ENCODE results near the gene FBXO42. TPM values are rescaled to one million over a fixed set of nuclear protein-coding genes. Genes with fewer than 3 reads are reported as not detected.
A peak's percentile ranks its signal among the peaks of the same experiment; 100 is the strongest.
"Not testable (repeated sequence)": the region's sequence is repeated elsewhere in the genome, so short reads cannot be mapped to it uniquely, and the experiment has no call there.

FBXO42 gene
- polyA plus RNA-seq, 3 donors, result 11.6 to 18.4 (median 16.9) TPM

- Histone ChIP-seq H3K9me3 (replicated peaks in 1 of 2; ENCODE audit: control insufficient read depth in 1 of 2, insufficient read depth in 1 of 2, low read length in 2 of 2) (no peaks in the 10 kb centered on the region), H3K4me2 (replicated peaks; ENCODE audit: extremely low read depth, low read length, poor library complexity, severe bottlenecking) (no peak overlapping the region), H3K4me1 (ENCODE audit: control insufficient read depth in 1 of 2, insufficient read depth in 2 of 2, low read length in 2 of 2) (peaks cover 23 to 41% of the 10 kb centered on the region in 2 donors), H3K27ac (ENCODE audit: low read depth in 1 of 2, low read length in 2 of 2) (peak overlapping the region in 1 of 2 donors; percentile 60), H3K4me3 (replicated peaks in 1 of 3; ENCODE audit: low read depth in 2 of 3, low read length in 3 of 3) (no peak overlapping the region), H3K9ac (ENCODE audit: insufficient read depth, low read length, poor library complexity, severe bottlenecking) (no peak overlapping the region), H2AFZ (ENCODE audit: insufficient read depth, low read depth, low read length, poor library complexity, severe bottlenecking) (no peak overlapping the region), H4K20me1 (ENCODE audit: insufficient read depth, low read length) (peaks cover 71% of the 10 kb centered on the region), H3K79me2 (ENCODE audit: insufficient read depth, low read length) (peaks cover 87% of the 10 kb centered on the region), H3K36me3 (replicated peaks in 1 of 2; ENCODE audit: control insufficient read depth in 1 of 2, insufficient read depth in 2 of 2, low read length in 2 of 2) (no peaks in the 10 kb centered on the region), H3K27me3 (ENCODE audit: control insufficient read depth in 2 of 2, insufficient read depth in 2 of 2, low read length in 2 of 2) (no peaks in the 10 kb centered on the region)
- intact Hi-C loops (cut with micrococcal nuclease), result no loop called here
- peak in 2 of 3 donors; percentile 64 to 87 for DNase-seq
- Mint-ChIP-seq H3K4me1 (peaks cover 34% of the 10 kb centered on the region), H3K36me3 (peaks cover 0 to 5% of the 10 kb centered on the region in 2 donors), H3K4me3 (no peak overlapping the region), H3K27me3 (ENCODE audit: low read depth in 3 of 3) (no peaks in the 10 kb centered on the region), H3K9me3 (peaks cover 0 to 2% (median 0%) of the 10 kb centered on the region in 7 donors), H3K27ac (peak overlapping the region; percentile 54 to 83 (median 76))
- no peak for TF ChIP-seq CTCF (IDR thresholded peaks at IDR 0.05)
- 86% methylated on average over 7 of the region's 14 CpGs for WGBS (ENCODE audit: insufficient coverage)
Observed at GRCh38 chr1:16348414-16349182, 3.7 kb downstream of the FBXO42 start.

GRCh38 chr1:16343276-16343675 is 9.0 kb downstream of the FBXO42 start:
- H3K4me3 ChIP-seq (replicated peaks in 1 of 3; ENCODE audit: low read depth in 2 of 3, low read length in 3 of 3); H3K9me3 ChIP-seq (replicated peaks in 1 of 2; ENCODE audit: control insufficient read depth in 1 of 2, insufficient read depth in 1 of 2, low read length in 2 of 2); H2AFZ ChIP-seq (ENCODE audit: insufficient read depth, low read depth, low read length, poor library complexity, severe bottlenecking); DNase-seq; H3K4me1 ChIP-seq (ENCODE audit: control insufficient read depth in 1 of 2, insufficient read depth in 2 of 2, low read length in 2 of 2); H3K9ac ChIP-seq (ENCODE audit: insufficient read depth, low read length, poor library complexity, severe bottlenecking); H3K4me2 ChIP-seq (replicated peaks; ENCODE audit: extremely low read depth, low read length, poor library complexity, severe bottlenecking); H3K27me3 Mint-ChIP-seq (ENCODE audit: low read depth in 3 of 3); H3K27ac ChIP-seq (ENCODE audit: low read depth in 1 of 2, low read length in 2 of 2); H3K9me3 Mint-ChIP-seq; intact Hi-C loops (cut with micrococcal nuclease); H3K27me3 ChIP-seq (ENCODE audit: control insufficient read depth in 2 of 2, insufficient read depth in 2 of 2, low read length in 2 of 2); H3K4me3 Mint-ChIP-seq: not testable (repeated sequence)
- H3K27ac Mint-ChIP-seq, result peak overlapping the region in 4 of 7 donors; percentile 31 to 62 (median 46)
- H3K36me3 Mint-ChIP-seq, result peaks cover 6 to 22% of the 10 kb centered on the region in 2 donors
- H3K4me1 Mint-ChIP-seq, result peaks cover 11% of the 10 kb centered on the region
- H4K20me1 ChIP-seq (ENCODE audit: insufficient read depth, low read length), result peaks cover 99% of the 10 kb centered on the region
- 100% methylated on average over 1 of the region's 6 CpGs for WGBS (ENCODE audit: insufficient coverage)
- peaks cover 0 to 22% of the 10 kb centered on the region in 2 donors for H3K36me3 ChIP-seq (replicated peaks in 1 of 2; ENCODE audit: control insufficient read depth in 1 of 2, insufficient read depth in 2 of 2, low read length in 2 of 2)
- H3K79me2 ChIP-seq (ENCODE audit: insufficient read depth, low read length), result peaks cover 100% of the 10 kb centered on the region

Measured in CD14-positive monocyte (primary cell).